Measurements from ENCODE around the gene PSMD2.

- TF ChIP-seq POLR2A (IDR thresholded peaks at IDR 0.05; ENCODE audit: low read depth, low read length) (no peak), TAF1 (IDR thresholded peaks at IDR 0.05; ENCODE audit: borderline replicate concordance, low read depth, low read length) (no peak), POLR2AphosphoS5 (IDR thresholded peaks at IDR 0.05; ENCODE audit: low read depth, low read length) (no peak; the same call in 1 of the 2 replicates)
Measured at GRCh38 chr3:184325715-184326369, 26.8 kb downstream of the PSMD2 start.

Measured in GM12892 (cell line).